ENCODE data around the gene PRKX.

DNA sequence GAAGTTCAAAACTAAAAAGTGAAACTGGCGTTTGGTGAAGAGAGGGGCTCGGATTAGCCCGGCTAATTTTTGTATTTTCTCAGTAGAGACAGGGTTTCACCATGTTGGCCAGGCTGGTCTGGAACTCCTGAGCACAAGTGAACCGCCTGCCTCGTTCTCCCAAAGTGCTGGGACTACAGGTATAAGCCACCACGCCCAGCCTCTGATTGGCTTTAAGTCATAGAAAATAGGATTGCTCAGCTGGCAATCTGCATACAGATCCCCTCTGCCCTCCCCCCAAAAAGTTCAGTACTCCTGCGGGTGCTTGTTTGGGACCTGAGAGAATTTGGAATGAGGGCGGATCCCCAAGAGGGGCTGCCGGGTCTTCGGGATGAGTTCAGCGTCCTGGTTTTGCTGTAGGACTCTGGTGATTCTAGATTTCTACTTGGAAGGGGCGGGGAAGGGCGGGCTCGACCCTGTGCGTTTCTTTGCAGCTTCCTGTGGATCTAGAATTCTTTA is 537 bp upstream of the PRKX start:
- TF ChIP-seq, protein P1, sequence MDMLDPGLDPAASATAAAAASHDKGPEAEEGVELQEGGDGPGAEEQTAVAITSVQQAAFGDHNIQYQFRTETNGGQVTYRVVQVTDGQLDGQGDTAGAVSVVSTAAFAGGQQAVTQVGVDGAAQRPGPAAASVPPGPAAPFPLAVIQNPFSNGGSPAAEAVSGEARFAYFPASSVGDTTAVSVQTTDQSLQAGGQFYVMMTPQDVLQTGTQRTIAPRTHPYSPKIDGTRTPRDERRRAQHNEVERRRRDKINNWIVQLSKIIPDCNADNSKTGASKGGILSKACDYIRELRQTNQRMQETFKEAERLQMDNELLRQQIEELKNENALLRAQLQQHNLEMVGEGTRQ (IDR thresholded peaks at IDR 0.05; ENCODE audit: low read depth, low read length): no peak
- TF ChIP-seq, protein P2, sequence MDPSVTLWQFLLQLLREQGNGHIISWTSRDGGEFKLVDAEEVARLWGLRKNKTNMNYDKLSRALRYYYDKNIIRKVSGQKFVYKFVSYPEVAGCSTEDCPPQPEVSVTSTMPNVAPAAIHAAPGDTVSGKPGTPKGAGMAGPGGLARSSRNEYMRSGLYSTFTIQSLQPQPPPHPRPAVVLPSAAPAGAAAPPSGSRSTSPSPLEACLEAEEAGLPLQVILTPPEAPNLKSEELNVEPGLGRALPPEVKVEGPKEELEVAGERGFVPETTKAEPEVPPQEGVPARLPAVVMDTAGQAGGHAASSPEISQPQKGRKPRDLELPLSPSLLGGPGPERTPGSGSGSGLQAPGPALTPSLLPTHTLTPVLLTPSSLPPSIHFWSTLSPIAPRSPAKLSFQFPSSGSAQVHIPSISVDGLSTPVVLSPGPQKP (IDR thresholded peaks at IDR 0.05; ENCODE audit: borderline replicate concordance, low read depth, low read length): no peak
- TF ChIP-seq RFX5 (IDR thresholded peaks at IDR 0.05; ENCODE audit: low read depth, low read length): no peak
- no peak for TF ChIP-seq CTCF (conservative IDR thresholded peaks at IDR 0.05; ENCODE audit: low read depth, low read length)
